Measurements from ENCODE around the gene PLXNC1.

Gene PLXNC1

GRCh38 chr12:94338006-94338794, 189.8 kb downstream of the PLXNC1 start:
- no peak for DNase-seq (ENCODE audit: low read depth in 2 of 2)

DNA sequence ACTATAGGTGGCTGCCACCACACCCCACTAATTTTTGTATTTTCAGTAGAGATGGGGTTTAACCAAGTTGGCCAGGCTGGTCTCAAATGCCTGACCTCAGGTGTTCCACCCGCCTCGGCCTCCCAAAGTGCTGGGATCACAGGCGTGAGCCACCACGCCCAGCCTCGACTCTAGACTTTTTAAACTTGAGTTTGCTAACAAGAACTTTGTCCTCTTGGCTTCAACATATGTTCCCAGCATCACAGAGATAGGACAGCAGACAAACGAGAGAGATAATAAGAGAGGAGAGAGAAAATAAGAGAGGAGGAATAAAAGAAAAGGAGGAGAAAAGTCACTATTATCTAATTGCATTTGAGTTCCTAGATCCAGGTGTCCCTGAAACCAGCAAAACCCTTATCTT, 192.2 kb downstream of the PLXNC1 start:
- no peak for DNase-seq (ENCODE audit: low read depth in 2 of 2)

DNA sequence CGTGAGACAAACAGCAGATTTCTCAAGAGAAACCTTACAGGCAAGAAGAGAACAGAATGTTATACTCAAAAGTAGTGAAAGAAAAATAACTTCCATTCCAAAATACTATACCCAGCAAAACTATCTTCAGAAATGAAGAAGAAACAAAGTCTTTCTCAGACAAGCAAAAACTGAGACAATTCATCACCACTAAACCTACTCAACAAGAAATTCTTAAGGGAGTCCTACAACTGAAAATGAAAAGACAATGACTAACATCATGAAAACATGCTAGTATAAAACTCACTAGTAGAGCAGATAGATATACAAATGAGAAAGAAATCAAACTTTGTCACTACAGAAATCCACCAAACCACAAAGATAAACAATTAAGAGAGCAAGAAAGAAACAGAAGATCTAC, 204.8 kb downstream of the PLXNC1 start:
- no peak for DNase-seq (ENCODE audit: low read depth in 2 of 2)

Measured in stimulated activated CD4-positive, alpha-beta T cell treated with anti-CD3 and anti-CD28 coated beads, Interleukin-1b, Interleukin-23, amount 100 ng/mL, for 4 hours (primary cell).